K562 (cell line): ENCODE data around the gene CIAO1. TPM values are rescaled to one million over a fixed set of nuclear protein-coding genes. Genes with fewer than 3 reads are reported as not detected.

Source experiments
- ATAC-seq: fragments of 200-7000 bp; cut with Tn5 transposase; 3 replicates; pipeline ENCODE4 v1.9.1; 2020; ENCODE audit warnings: moderate library complexity
- BruUV-seq: library from RNA; stranded (reverse); fragments of 400-500 nt; replicated peaks from 2 replicates; lab custom pipeline; 2021; lab: Mats Ljungman, UMichigan
- CTCF ChIA-PET: fragments of 300-600 bp; formaldehyde crosslinking; extraction: SDS; loops from one replicate; lab custom pipeline; 2021; ENCODE audit warnings: low intra/inter-chr PET ratio; lab: Yijun Ruan, JAX
- POLR2A ChIA-PET: fragments of 300-600, 350-650 bp; sonication (Branson Sonifier 250); formaldehyde crosslinking; extraction: SDS; loops from one replicate; lab custom pipeline; 2021; ENCODE audit warnings: antibody characterized with exemption, inconsistent platforms; lab: Yijun Ruan, JAX
- DNase-seq, 4 experiments: peaks; one replicate each; pipeline versions ENCODE4 v3.0.0 to v3.0.0-alpha.2; 2011 to 2018; ENCODE audit warnings: low spot score in 3 of 4, mixed read lengths in 3 of 4; ENCODE audit errors: extremely low read depth in 1 of 4
- FAIRE-seq: peaks from 2 replicates; lab custom pipeline; 2011; peaks lifted over from hg19 to GRCh38; lab: Jason Lieb, UNC
- H2AFZ ChIP-seq: 2 replicates; pipeline ENCODE4 v1.6.0; 2011; ENCODE audit warnings: low read depth, low read length, control low read depth, inconsistent platforms
- H3K27ac ChIP-seq: fragments of 200-600 bp; 3 replicates; pipeline ENCODE4 v1.8.0; 2011; ENCODE audit warnings: low read depth, mild to moderate bottlenecking, control low read depth, inconsistent platforms, low read length, moderate library complexity, mixed read lengths; ENCODE audit errors: extremely low read depth
- H3K27me3 ChIP-seq, 2 experiments: fragments of 300-600 bp in 1 of 2; 2 replicates in 1 of 2; 3 replicates in 1 of 2; pipeline versions ENCODE4 v1.6.0 to v1.8.0; 2011; ENCODE audit warnings: inconsistent platforms in 2 of 2, low read length in 2 of 2, mild to moderate bottlenecking in 1 of 2, mixed read lengths in 1 of 2, moderate library complexity in 1 of 2; ENCODE audit not compliant: control insufficient read depth in 2 of 2, insufficient read depth in 2 of 2
- H3K36me3 ChIP-seq: fragments of 300-600 bp; 3 replicates; pipeline ENCODE4 v1.8.0; 2011; ENCODE audit warnings: mild to moderate bottlenecking, low read length, inconsistent platforms; ENCODE audit not compliant: control insufficient read depth, insufficient read depth
- H3K4me1 ChIP-seq, 2 experiments: fragments of 200-600 bp in 1 of 2; replicated peaks in 1 of 2; 2 replicates in 1 of 2; 3 replicates in 1 of 2; pipeline versions ENCODE4 v1.5.1 to v1.8.0; 2011; ENCODE audit warnings: inconsistent platforms in 2 of 2, low read length in 2 of 2, mild to moderate bottlenecking in 1 of 2, mixed read lengths in 1 of 2, moderate library complexity in 1 of 2; ENCODE audit not compliant: control insufficient read depth in 2 of 2, insufficient read depth in 2 of 2
- H3K4me2 ChIP-seq: 2 replicates; pipeline ENCODE4 v1.6.1; 2011; ENCODE audit warnings: low read length, control low read depth, inconsistent platforms, mixed read lengths; ENCODE audit not compliant: insufficient read depth
- H3K4me3 ChIP-seq: fragments of 200-600 bp; sonication (generic), shearing (Covaris generic); 2 replicates; pipeline ENCODE4 v1.5.1; 2016; ENCODE audit warnings: control low read depth, inconsistent platforms
- H3K79me2 ChIP-seq: fragments of 200-600 bp; 3 replicates; pipeline ENCODE4 v1.8.0; 2011; ENCODE audit warnings: low read length, inconsistent platforms; ENCODE audit not compliant: control insufficient read depth, insufficient read depth
- H3K9ac ChIP-seq, 2 experiments: 2 replicates each; pipeline versions ENCODE4 v1.6.0 to v1.6.1; 2011; ENCODE audit warnings: low read depth in 2 of 2, low read length in 2 of 2, control low read depth in 1 of 2, inconsistent platforms in 1 of 2, mild to moderate bottlenecking in 1 of 2, mixed read lengths in 1 of 2; ENCODE audit not compliant: insufficient read depth in 1 of 2
- H3K9me1 ChIP-seq: one replicate; pipeline ENCODE4 v1.6.0; 2011; ENCODE audit warnings: inconsistent platforms, mild to moderate bottlenecking, low read length, moderate library complexity; ENCODE audit not compliant: control insufficient read depth, insufficient read depth
- H3K9me3 ChIP-seq: replicated peaks from 2 replicates; pipeline ENCODE4 v1.5.1; 2011; ENCODE audit warnings: low read depth, low read length, inconsistent platforms; ENCODE audit not compliant: control insufficient read depth, insufficient read depth
- H4K20me1 ChIP-seq: replicated peaks from 2 replicates; pipeline ENCODE4 v1.6.1; 2011; ENCODE audit warnings: low read length, inconsistent platforms, mixed read lengths; ENCODE audit not compliant: control insufficient read depth, insufficient read depth
- GABPA ChIP-seq: fragments of 200-800 bp; sonication (Bioruptor generic); conservative IDR thresholded peaks from 2 replicates; pipeline ENCODE4 v1.6.1; 2016; ENCODE audit warnings: low read depth, missing genetic modification characterization, missing compliant biosample characterization
- NFIC ChIP-seq: fragments of 450-650 bp; IDR thresholded peaks from 2 replicates; pipeline ENCODE4 v1.6.1; 2017; ENCODE audit warnings: mild to moderate bottlenecking, inconsistent platforms
- THRAP3 ChIP-seq: fragments of 450-650 bp; IDR thresholded peaks from 2 replicates; pipeline ENCODE4 v1.6.1; 2016; ENCODE audit warnings: mild to moderate bottlenecking, inconsistent platforms, borderline replicate concordance
- WGBS: fragments of 100-300 bp; shearing (Covaris generic); methylation state at CpG from one replicate; pipeline ENCODE4 v1.1.6; 2016; ENCODE audit warnings: low coverage, mixed read lengths; ENCODE audit not compliant: insufficient coverage; ENCODE audit errors: missing lambda C conversion rate; 5-methylcytosine and 5-hydroxymethylcytosine counted together
- in situ Hi-C: fragments of 300-500 bp; cut with MboI; formaldehyde crosslinking; loops from 4 replicates; pipeline ENCODE4 v1.15.0; 2018; ENCODE audit warnings: inconsistent platforms, mixed read lengths
- intact Hi-C: fragments of 100-400 bp; cut with micrococcal nuclease; formaldehyde crosslinking; loops from 2 replicates; pipeline ENCODE4 v1.14.2; 2022
- polyA plus RNA-seq, 8 experiments: library from polyadenylated mRNA; depleted of rRNA in 4 of 8; stranded (reverse) in 5 of 8; unstranded in 3 of 8; fragments of >200 nt; fragmentation: Nextera tagmentation in 2 of 8; fragmentation: Illumina TruSeq in 1 of 8; extraction: Ambion mirVana in 2 of 8; extraction: Trizol in 1 of 8; gene quantifications; 2 replicates each; pipeline versions ENCODE4 v1.2.1 to v1.2.3, GENCODE V29; 2011 to 2014; ENCODE audit warnings: inconsistent platforms in 1 of 8, missing spikeins in 1 of 8
- total RNA-seq, 7 experiments: library from RNA; depleted of rRNA in 6 of 7; stranded (reverse); fragments of >200 nt in 6 of 7; fragmentation: Illumina TruSeq in 2 of 7; extraction: Trizol in 2 of 7; gene quantifications; 2 replicates each; pipeline versions ENCODE4 v1.2.1 to v1.2.3, GENCODE V29; 2011 to 2021; ENCODE audit warnings: low replicate concordance in 1 of 7
- TF ChIP-seq, protein P1 (sequence below), 3 experiments: fragments of 200-800 bp in 1 of 3; sonication (Bioruptor generic) in 1 of 3; sonication (generic) in 1 of 3; formaldehyde crosslinking in 1 of 3; IDR thresholded peaks; 2 replicates each; pipeline versions ENCODE4 v1.6.1 to v1.8.0; 2016 to 2022; ENCODE audit warnings: mild to moderate bottlenecking in 2 of 3, missing compliant biosample characterization in 2 of 3, missing genetic modification characterization in 2 of 3, missing genetic modification reagents in 1 of 3
- TF ChIP-seq, protein P2 (sequence below), 2 experiments: fragments of 250-450 bp in 1 of 2; fragments of 450-650 bp in 1 of 2; sonication (Bioruptor Pico) in 1 of 2; IDR thresholded peaks; 2 replicates each; pipeline versions ENCODE4 v1.6.1 to v1.8.0; 2016 to 2021; ENCODE audit warnings: mild to moderate bottlenecking in 2 of 2, moderate library complexity in 2 of 2, missing compliant biosample characterization in 1 of 2, missing genetic modification characterization in 1 of 2

CIAO1 gene
- total and polyA plus RNA-seq, 9 of the 15 experiments (the other 6 are each of a cell fraction or from before 2014, with no cell fraction given) = 11.4 to 156 (median 92.8) TPM

DNA sequence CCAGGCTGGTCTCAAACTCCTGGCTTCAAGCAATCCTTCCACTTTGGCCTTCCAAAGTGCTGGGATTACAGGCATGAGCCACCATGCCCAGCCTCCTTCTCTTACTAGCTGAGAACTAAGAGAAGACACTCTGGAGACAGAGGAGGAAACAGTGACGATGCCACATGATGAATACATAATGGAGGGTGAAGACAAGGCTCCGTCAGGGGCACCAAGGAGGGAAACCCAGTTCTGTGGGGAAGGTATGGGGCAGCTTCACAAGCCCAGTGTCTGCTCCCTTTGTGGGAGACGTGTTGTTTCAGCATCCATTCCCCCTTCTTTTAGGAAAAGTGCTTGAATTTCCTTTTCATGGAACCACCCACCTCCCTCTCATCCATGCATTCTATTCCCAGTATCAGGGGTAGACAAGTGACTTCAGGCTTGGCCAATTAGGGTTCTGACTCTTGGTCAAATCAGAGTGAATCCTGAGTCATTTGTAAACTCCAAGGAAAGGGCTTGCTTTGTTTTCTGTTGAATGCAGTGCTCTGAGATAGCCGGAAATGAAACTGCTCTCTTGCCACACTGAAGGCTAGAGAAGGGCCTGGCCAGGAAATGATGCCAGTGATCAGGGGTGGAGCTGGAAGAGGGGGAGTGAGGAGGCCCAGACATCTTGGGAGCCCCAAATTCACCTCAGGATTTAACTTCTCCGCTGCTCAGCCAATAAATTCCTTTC, 24.0 kb upstream of the CIAO1 start:
- H3K79me2 ChIP-seq = no peaks in the 10 kb centered on the region
- no TSS peak for BruUV-seq
- no peak overlapping the region for H3K9ac ChIP-seq
- TF ChIP-seq GABPA (tag) (peak; percentile 42; the same call in 1 of the 2 replicates), THRAP3 (no peak)
- no peaks in the 10 kb centered on the region for H3K27me3 ChIP-seq
- in situ Hi-C loops (no loop called here), intact Hi-C loops (no loop called here)
- no peaks in the 10 kb centered on the region for H3K9me3 ChIP-seq
- no peaks in the 10 kb centered on the region; the same call in 2 of the 3 replicates for H3K36me3 ChIP-seq
- H4K20me1 ChIP-seq = no peaks in the 10 kb centered on the region
- H2AFZ ChIP-seq = no peak overlapping the region
- ChIA-PET CTCF (no interaction called here), POLR2A (interaction anchor here (0.6 to 3.5 kb wide), 5 partner anchors 10 to 18 kb away, joined by 3 to 14 read pairs (median 5); no protein-coding TSS in a partner anchor)
- no peak for FAIRE-seq
- 43% methylated on average over 5 of the region's 5 CpGs for WGBS
- DNase-seq = no peak
- H3K9me1 ChIP-seq = peaks cover under 1% of the 10 kb centered on the region
- peaks cover 5 to 18% of the 10 kb centered on the region in 2 experiments; a peak in 4 of 5 replicates for H3K4me1 ChIP-seq
- no peak overlapping the region for H3K4me2 ChIP-seq
- H3K4me3 ChIP-seq = no peak overlapping the region
- no peak for ATAC-seq
- no peak overlapping the region for H3K27ac ChIP-seq

DNA sequence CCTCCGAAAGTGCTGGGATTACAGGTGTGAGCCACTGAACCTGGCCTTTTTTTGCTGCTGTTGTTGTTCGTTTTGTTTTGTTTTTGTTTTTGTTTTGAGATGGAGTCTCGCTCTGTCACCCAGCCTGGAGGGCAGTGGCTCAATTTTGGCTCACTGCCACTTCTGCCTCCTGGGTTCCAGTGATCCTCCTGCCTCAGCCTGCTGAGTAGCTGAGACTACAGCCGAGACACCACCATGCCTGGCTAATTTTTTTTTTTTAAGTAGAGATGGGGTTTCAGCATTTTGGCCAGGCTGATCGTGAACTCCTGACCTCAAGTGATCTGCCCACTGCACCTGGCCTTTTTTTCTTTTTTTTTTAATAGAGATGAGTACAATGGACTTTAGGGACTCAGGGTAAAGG, 22.2 kb upstream of the CIAO1 start:
- in situ Hi-C loops (no loop called here), intact Hi-C loops (no loop called here)
- Histone ChIP-seq H2AFZ (no peak overlapping the region), H3K4me2 (no peak overlapping the region), H3K36me3 (no peaks in the 10 kb centered on the region; the same call in 2 of the 3 replicates), H3K4me1 (peaks cover 5 to 19% of the 10 kb centered on the region in 2 experiments; a peak in 4 of 5 replicates), H3K27ac (no peak overlapping the region), H3K9me3 (no peaks in the 10 kb centered on the region), H3K9ac (no peak overlapping the region), H4K20me1 (no peaks in the 10 kb centered on the region), H3K9me1 (no peaks in the 10 kb centered on the region), H3K27me3 (no peaks in the 10 kb centered on the region), H3K79me2 (no peaks in the 10 kb centered on the region), H3K4me3 (no peak overlapping the region)
- no TSS peak for BruUV-seq
- WGBS = 62% methylated on average over 4 of the region's 5 CpGs
- CTCF ChIA-PET = no interaction called here
- DNase-seq (no peak), ATAC-seq (no peak), FAIRE-seq (no peak)
- TF ChIP-seq, protein P1, sequence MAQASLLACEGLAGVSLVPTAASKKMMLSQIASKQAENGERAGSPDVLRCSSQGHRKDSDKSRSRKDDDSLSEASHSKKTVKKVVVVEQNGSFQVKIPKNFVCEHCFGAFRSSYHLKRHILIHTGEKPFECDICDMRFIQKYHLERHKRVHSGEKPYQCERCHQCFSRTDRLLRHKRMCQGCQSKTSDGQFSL (CRISPR knock-in tag; IDR thresholded peaks at IDR 0.05) = no peak
- TF ChIP-seq, protein P1 (tag; IDR thresholded peaks at IDR 0.05) = no peak
- TF ChIP-seq, protein P2, sequence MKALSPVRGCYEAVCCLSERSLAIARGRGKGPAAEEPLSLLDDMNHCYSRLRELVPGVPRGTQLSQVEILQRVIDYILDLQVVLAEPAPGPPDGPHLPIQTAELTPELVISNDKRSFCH (CRISPR knock-in tag; IDR thresholded peaks at IDR 0.05) = no peak
- TF ChIP-seq, protein P2 (tag; IDR thresholded peaks at IDR 0.05) = no peak
- peak; percentile 78 for TF ChIP-seq NFIC
- POLR2A ChIA-PET = no interaction called here
